Activated CD4-positive, alpha-beta T cell treated with anti-CD3 and anti-CD28 coated beads, Interleukin-2, amount 10 ng/mL, durations not matched to agents 7 days and 5 days (primary cell): ENCODE data around the gene APOC4. TPM values are rescaled to one million over a fixed set of nuclear protein-coding genes. Genes with fewer than 3 reads are reported as not detected.

Source experiments
- CTCF ChIA-PET: fragments of 350-600 bp; sonication (Branson Sonifier 250); formaldehyde crosslinking; loops from one replicate; lab custom pipeline; 2021; ENCODE audit warnings: antibody characterized with exemption; lab: Charles Lee
- POLR2A ChIA-PET: fragments of 350-600 bp; sonication (Branson Sonifier 250); formaldehyde crosslinking; loops from one replicate; lab custom pipeline; 2021; ENCODE audit warnings: antibody characterized with exemption; lab: Charles Lee
- DNase-seq: peaks from one replicate; pipeline ENCODE4 v3.0.0-alpha.2; 2020
- H3K27ac Mint-ChIP-seq: one replicate; pipeline ENCODE4 v1.8.0; 2021; ENCODE audit warnings: mild to moderate bottlenecking, moderate library complexity, mixed read lengths
- H3K27me3 Mint-ChIP-seq: one replicate; pipeline ENCODE4 v1.8.0; 2021; ENCODE audit warnings: mixed read lengths
- H3K36me3 Mint-ChIP-seq: one replicate; pipeline ENCODE4 v1.8.0; 2021; ENCODE audit warnings: low read depth, mixed read lengths
- H3K4me1 Mint-ChIP-seq: one replicate; pipeline ENCODE4 v1.8.0; 2021; ENCODE audit warnings: mixed read lengths
- H3K4me3 Mint-ChIP-seq: one replicate; pipeline ENCODE4 v1.8.0; 2021; ENCODE audit warnings: mild to moderate bottlenecking, moderate library complexity, mixed read lengths
- H3K9me3 Mint-ChIP-seq: one replicate; pipeline ENCODE4 v1.8.0; 2021; ENCODE audit warnings: mixed read lengths
- total RNA-seq, 2 experiments: library from RNA; stranded (reverse); gene quantifications; one replicate each; pipeline ENCODE4 v1.2.3, GENCODE V29; 2021

The APOC4 gene
- total RNA-seq, 2 experiments from 2014 or later: not detected

DNA sequence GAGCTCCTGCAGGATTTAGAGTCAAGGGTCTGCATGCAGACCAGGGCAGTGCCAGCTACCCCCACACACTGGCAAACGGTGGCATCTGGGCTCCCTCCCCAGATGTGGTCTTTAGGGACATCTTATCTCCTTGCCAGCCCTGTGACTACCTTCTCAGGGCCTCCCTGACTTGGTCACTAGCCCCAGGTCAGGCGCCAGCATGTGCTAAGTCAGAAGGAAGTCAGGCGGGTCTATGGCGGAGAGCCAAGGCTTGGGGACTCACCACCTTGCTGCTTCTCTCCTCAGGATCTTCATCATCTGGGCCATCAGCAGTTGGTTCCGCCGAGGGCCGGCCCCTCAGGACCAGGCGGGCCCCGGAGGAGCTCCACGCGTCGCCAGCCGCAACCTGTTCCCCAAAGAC lies 30.8 kb downstream of the APOC4 start:
- Mint-ChIP-seq H3K27ac (no peak overlapping the region), H3K36me3 (peaks cover 11% of the 10 kb centered on the region), H3K9me3 (no peaks in the 10 kb centered on the region), H3K4me3 (no peak overlapping the region), H3K27me3 (no peaks in the 10 kb centered on the region), H3K4me1 (no peaks in the 10 kb centered on the region)
- DNase-seq: no peak
- CTCF ChIA-PET: interaction anchor here (0.7 to 2.1 kb wide), 2 partner anchors 15 to 71 kb away, joined by 4 read pairs; no protein-coding TSS in a partner anchor
- POLR2A ChIA-PET: no interaction called here

GRCh38 chr19:44973982-44974735 lies 32.1 kb downstream of the APOC4 start:
- Mint-ChIP-seq H3K4me1 (no peaks in the 10 kb centered on the region), H3K9me3 (no peaks in the 10 kb centered on the region), H3K27ac (no peak overlapping the region), H3K36me3 (peaks cover 11% of the 10 kb centered on the region), H3K27me3 (no peaks in the 10 kb centered on the region), H3K4me3 (no peak overlapping the region)
- CTCF ChIA-PET: interaction anchor here (0.7 to 1.2 kb wide), 3 partner anchors 10 to 1201 kb away, joined by 3 read pairs; no protein-coding TSS in a partner anchor
- POLR2A ChIA-PET: interaction anchor here (0.6 kb wide), 1 partner anchor 18 kb away, joined by 3 read pairs; no protein-coding TSS in a partner anchor
- DNase-seq: no peak

DNA sequence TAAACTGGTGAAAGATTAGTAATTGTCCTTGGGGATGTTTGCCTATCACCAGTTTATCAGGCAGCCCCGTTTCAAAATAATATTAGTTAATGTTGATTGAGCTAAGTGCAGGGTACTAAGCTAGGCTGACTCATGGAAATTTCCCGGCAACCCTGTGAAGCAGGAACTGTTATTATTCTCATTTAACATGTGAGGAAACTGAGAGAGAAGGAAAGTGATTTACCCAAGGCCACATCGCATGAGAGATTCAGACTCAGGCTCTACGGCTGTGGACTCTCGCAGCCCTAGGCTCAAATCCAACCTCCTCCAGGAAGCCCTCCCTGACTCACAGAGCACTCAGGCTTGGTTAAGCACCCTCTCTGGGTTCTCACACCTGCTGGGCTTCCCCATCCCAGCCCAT lies 32.8 kb downstream of the APOC4 start:
- DNase-seq: no peak
- Mint-ChIP-seq H3K9me3 (no peaks in the 10 kb centered on the region), H3K27ac (no peak overlapping the region), H3K4me3 (no peak overlapping the region), H3K4me1 (no peaks in the 10 kb centered on the region), H3K36me3 (peaks cover 11% of the 10 kb centered on the region), H3K27me3 (no peaks in the 10 kb centered on the region)
- POLR2A ChIA-PET: no interaction called here
- CTCF ChIA-PET: interaction anchor here (0.7 to 1.6 kb wide), 3 partner anchors 10 to 20 kb away, joined by 3 to 6 read pairs (median 3); no protein-coding TSS in a partner anchor

DNA sequence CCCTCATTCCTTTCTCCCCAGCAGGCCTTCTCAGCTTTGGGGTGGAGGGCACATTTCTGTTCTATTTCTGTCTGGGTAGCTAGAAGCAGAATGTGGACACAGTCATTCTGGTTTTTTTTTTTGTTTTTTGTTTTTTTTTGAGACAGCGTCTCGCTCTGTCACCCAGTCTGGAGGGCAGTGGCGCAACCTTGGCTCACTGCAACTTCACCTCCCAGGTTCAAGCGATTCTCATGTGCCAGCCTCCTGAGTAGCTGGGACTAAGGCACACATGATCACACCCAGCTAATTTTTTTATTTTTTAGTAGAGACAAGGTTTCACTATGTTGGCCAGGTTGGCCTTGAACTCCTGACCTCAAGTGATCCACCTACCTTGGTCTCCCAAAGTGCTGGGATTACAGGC lies 33.4 kb downstream of the APOC4 start:
- H3K27ac Mint-ChIP-seq: peak overlapping the region; percentile 50
- H3K4me3 Mint-ChIP-seq: no peak overlapping the region
- no peak for DNase-seq
- no peaks in the 10 kb centered on the region for H3K27me3 Mint-ChIP-seq
- H3K36me3 Mint-ChIP-seq: peaks cover 13% of the 10 kb centered on the region
- CTCF ChIA-PET: interaction anchor here (0.7 to 1.6 kb wide), 4 partner anchors 10 to 21 kb away, joined by 3 to 6 read pairs (median 4); no protein-coding TSS in a partner anchor
- POLR2A ChIA-PET: interaction anchor here (0.6 kb wide), 1 partner anchor 367 kb away, joined by 3 read pairs; no protein-coding TSS in a partner anchor
- no peaks in the 10 kb centered on the region for H3K9me3 Mint-ChIP-seq
- H3K4me1 Mint-ChIP-seq: no peaks in the 10 kb centered on the region

DNA sequence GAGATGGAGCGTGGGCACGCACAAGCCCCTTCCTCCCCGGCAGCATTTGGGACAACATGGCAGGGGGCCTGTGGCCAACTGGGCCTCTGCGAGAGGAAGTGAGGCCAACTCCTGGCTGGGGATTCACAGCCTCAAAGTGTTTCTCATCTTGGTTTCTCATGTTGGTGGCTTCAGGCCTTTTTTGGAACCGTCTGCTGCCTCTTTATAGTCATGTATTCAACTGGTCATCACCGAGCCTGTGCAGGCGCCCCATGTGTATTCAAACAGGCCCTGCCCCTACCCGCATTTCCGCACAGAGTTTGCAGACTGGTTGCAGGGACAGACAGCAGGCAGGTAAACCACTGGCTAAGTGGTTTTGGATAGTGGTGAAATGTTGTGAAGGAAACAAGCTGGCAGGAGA lies 42.0 kb downstream of the APOC4 start:
- CTCF ChIA-PET: interaction anchor here (1.5 kb wide), 1 partner anchor 11 kb away, joined by 3 read pairs; no protein-coding TSS in a partner anchor

DNA sequence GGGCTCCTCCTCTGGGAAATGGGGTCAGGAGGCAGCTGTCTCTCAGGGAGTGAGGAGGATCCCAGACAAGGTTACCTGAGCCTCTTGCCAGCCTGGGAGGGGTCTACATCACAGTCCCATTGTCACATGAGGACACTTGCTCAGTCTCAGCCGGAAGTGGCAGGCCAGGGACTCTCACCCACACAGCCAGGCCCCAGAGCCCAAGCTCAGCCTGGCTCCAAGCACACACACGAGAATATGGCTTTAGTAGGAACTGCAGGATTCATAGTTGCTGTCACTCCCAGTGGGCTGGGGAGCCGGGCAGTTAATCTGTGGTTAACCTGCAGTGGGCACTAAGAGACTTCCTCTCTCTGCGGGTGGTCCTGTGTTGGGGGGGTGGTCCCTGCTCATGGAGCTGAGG lies 43.4 kb downstream of the APOC4 start:
- no peaks in the 10 kb centered on the region for H3K9me3 Mint-ChIP-seq
- no peak overlapping the region for H3K27ac Mint-ChIP-seq
- CTCF ChIA-PET: interaction anchor here (0.7 to 1.5 kb wide), 4 partner anchors 10 to 262 kb away, joined by 3 to 6 read pairs (median 4); no protein-coding TSS in a partner anchor
- no peak overlapping the region for H3K4me3 Mint-ChIP-seq
- H3K4me1 Mint-ChIP-seq: no peaks in the 10 kb centered on the region
- POLR2A ChIA-PET: no interaction called here
- peaks cover 9% of the 10 kb centered on the region for H3K36me3 Mint-ChIP-seq
- H3K27me3 Mint-ChIP-seq: no peaks in the 10 kb centered on the region
- no peak for DNase-seq

More for the DNA sequence above, 42.0 kb downstream of the APOC4 start:
- H3K4me3 Mint-ChIP-seq: no peak overlapping the region
- H3K27me3 Mint-ChIP-seq: no peaks in the 10 kb centered on the region
- H3K36me3 Mint-ChIP-seq: peaks cover 9% of the 10 kb centered on the region
- POLR2A ChIA-PET: no interaction called here
- no peak overlapping the region for H3K27ac Mint-ChIP-seq
- no peaks in the 10 kb centered on the region for H3K4me1 Mint-ChIP-seq
- DNase-seq: no peak
- no peaks in the 10 kb centered on the region for H3K9me3 Mint-ChIP-seq

GRCh38 chr19:44986389-44986788 lies 44.4 kb downstream of the APOC4 start:
- Mint-ChIP-seq H3K4me1 (no peaks in the 10 kb centered on the region), H3K36me3 (peaks cover 9% of the 10 kb centered on the region), H3K4me3 (no peak overlapping the region), H3K27me3 (no peaks in the 10 kb centered on the region), H3K9me3 (no peaks in the 10 kb centered on the region), H3K27ac (no peak overlapping the region)
- DNase-seq: no peak
- POLR2A ChIA-PET: no interaction called here
- CTCF ChIA-PET: interaction anchor here (0.5 to 1.5 kb wide), 3 partner anchors 17 to 263 kb away, joined by 3 read pairs; no protein-coding TSS in a partner anchor

- H3K4me3 Mint-ChIP-seq: no peak overlapping the region
- peak overlapping the region; percentile 36 for H3K27ac Mint-ChIP-seq
- no peaks in the 10 kb centered on the region for H3K27me3 Mint-ChIP-seq
- peaks cover 9% of the 10 kb centered on the region for H3K36me3 Mint-ChIP-seq
- CTCF ChIA-PET: interaction anchor here (0.7 kb wide), 1 partner anchor 72 kb away, joined by 5 read pairs; no protein-coding TSS in a partner anchor
- no peak for DNase-seq
- no peaks in the 10 kb centered on the region for H3K4me1 Mint-ChIP-seq
- no peaks in the 10 kb centered on the region for H3K9me3 Mint-ChIP-seq
- POLR2A ChIA-PET: no interaction called here
These were observed 45.2 kb downstream of the APOC4 start for GRCh38 chr19:44987148-44987675.

- Mint-ChIP-seq H3K9me3 (no peaks in the 10 kb centered on the region), H3K4me1 (no peaks in the 10 kb centered on the region), H3K36me3 (peaks cover 11% of the 10 kb centered on the region), H3K4me3 (no peak overlapping the region), H3K27me3 (no peaks in the 10 kb centered on the region), H3K27ac (no peak overlapping the region)
- no peak for DNase-seq
- POLR2A ChIA-PET: no interaction called here
- CTCF ChIA-PET: interaction anchor here (0.9 to 1.9 kb wide), 5 partner anchors 11 to 104 kb away, joined by 3 to 10 read pairs (median 4); partner anchors contain the start of genes GEMIN7 and PPP1R37
These were observed 46.2 kb downstream of the APOC4 start for GRCh38 chr19:44988273-44988672.

DNA sequence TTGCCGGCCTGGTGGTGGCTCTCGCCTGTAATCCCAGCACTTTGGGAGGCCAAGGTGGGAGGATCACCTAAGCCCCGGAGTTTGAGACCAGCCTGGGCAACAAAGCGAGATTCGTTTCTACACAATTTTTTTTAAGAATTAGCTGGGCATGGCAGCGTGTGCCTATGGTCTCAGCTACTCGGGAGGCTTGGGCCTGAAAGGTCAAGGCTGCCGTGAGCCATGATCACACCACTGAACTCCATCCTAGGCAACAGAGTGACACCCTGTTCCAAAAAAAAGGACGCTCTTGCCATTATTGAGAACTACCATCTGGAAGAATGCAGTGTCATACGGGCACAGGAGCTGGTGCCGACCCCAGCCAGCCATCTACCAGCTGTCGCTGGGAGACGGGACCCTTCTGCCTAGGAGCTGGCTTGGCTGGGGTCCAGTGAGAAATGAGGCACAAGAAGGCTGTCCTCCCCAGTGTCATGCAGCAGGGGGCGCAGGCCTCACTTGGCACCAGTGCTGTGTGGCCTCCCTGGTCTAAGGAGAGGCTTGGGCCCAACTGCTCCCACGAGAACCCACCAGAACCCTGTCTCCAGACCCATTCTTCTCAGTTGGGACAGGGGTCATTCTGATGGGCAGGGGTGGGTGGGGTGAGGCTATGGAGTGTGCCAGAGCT lies 47.0 kb downstream of the APOC4 start:
- no peaks in the 10 kb centered on the region for H3K4me1 Mint-ChIP-seq
- H3K27ac Mint-ChIP-seq: no peak overlapping the region
- ChIA-PET POLR2A (no interaction called here), CTCF (interaction anchor here (0.6 to 1.9 kb wide), 10 partner anchors 11 to 468 kb away, joined by 3 to 10 read pairs (median 4); partner anchors contain the start of genes CLASRP, GEMIN7 and PPP1R37)
- H3K9me3 Mint-ChIP-seq: no peaks in the 10 kb centered on the region
- no peaks in the 10 kb centered on the region for H3K27me3 Mint-ChIP-seq
- no peak overlapping the region for H3K4me3 Mint-ChIP-seq
- H3K36me3 Mint-ChIP-seq: peaks cover 12% of the 10 kb centered on the region
- DNase-seq: peak; percentile 72

DNA sequence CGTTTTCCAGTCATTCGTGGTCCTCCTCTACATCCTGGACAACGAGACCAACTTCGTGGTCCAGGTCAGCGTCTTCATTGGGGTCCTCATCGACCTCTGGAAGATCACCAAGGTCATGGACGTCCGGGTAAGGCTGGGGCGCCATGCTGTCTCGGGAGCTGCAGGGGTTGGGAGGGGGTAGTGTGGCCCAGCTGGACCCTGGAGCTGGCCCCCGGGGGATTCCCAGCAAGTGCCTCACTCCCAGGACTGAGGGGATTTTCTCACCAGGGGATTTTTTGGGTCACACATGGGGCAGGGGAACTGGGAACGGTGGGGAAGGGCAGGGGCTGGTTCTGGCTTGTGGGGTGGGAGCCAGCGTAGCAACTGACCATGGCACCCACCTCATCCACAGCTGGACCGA lies 48.4 kb downstream of the APOC4 start:
- POLR2A ChIA-PET: no interaction called here

DNA sequence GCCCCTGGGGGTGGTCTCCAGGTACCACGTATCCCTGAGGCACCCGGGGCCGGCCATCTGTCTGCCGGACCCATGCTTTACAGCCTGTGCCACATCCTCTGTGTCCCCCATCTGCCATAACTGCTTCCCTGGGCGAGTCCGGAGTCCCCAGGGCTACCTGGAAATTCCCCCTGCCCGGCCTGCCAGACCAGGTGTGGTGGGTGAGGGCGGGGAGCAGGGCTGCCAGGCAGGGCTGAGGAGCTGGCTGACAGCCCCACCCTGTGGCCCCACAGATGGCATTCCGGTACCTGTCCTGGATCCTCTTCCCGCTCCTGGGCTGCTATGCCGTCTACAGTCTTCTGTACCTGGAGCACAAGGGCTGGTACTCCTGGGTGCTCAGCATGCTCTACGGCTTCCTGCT lies 48.9 kb downstream of the APOC4 start:
- POLR2A ChIA-PET: no interaction called here
- Mint-ChIP-seq H3K36me3 (peaks cover 9% of the 10 kb centered on the region), H3K4me1 (no peaks in the 10 kb centered on the region), H3K27me3 (no peaks in the 10 kb centered on the region), H3K27ac (no peak overlapping the region), H3K9me3 (no peaks in the 10 kb centered on the region), H3K4me3 (no peak overlapping the region)
- CTCF ChIA-PET: interaction anchor here (0.6 to 1.3 kb wide), 2 partner anchors 10 to 24 kb away, joined by 3 to 4 read pairs; partner anchors contain the start of gene RELB
- DNase-seq: no peak

More for the DNA sequence above, 48.4 kb downstream of the APOC4 start:
- H3K27ac Mint-ChIP-seq: no peak overlapping the region
- CTCF ChIA-PET: no interaction called here
- no peaks in the 10 kb centered on the region for H3K9me3 Mint-ChIP-seq
- no peak overlapping the region for H3K4me3 Mint-ChIP-seq
- peaks cover 12% of the 10 kb centered on the region for H3K36me3 Mint-ChIP-seq
- no peaks in the 10 kb centered on the region for H3K4me1 Mint-ChIP-seq
- no peaks in the 10 kb centered on the region for H3K27me3 Mint-ChIP-seq
- no peak for DNase-seq
